ENCODE measurements around the gene THAP7.

THAP7 gene

GRCh38 chr22:20992056-20992442 is 9.9 kb downstream of the THAP7 start:
- no peak overlapping the region for H3K9ac ChIP-seq (ENCODE audit: low read depth in 1 of 2, low read length in 2 of 2)
- H3K36me3 ChIP-seq (ENCODE audit: control insufficient read depth in 1 of 2, insufficient read depth in 2 of 2, low read length in 2 of 2) = peaks cover 21 to 69% of the 10 kb centered on the region in 2 donors
- no peaks in the 10 kb centered on the region for H3K27me3 ChIP-seq (ENCODE audit: control insufficient read depth in 1 of 2, insufficient read depth in 2 of 2, low read length in 2 of 2)
- H3K27ac ChIP-seq (ENCODE audit: low read depth, low read length) = no peak overlapping the region
- no peaks in the 10 kb centered on the region for H3K4me1 ChIP-seq (ENCODE audit: control insufficient read depth in 1 of 2, insufficient read depth in 2 of 2, low read length in 2 of 2)
- no peak overlapping the region for H3K4me3 ChIP-seq (ENCODE audit: low read depth in 1 of 2, low read length in 2 of 2)
- no peaks in the 10 kb centered on the region for H3K9me3 ChIP-seq (ENCODE audit: control insufficient read depth in 1 of 2, low read length in 2 of 2)

GRCh38 chr22:20991252-20992055 is 10.5 kb downstream of the THAP7 start:
- peaks cover 21 to 67% of the 10 kb centered on the region in 2 donors for H3K36me3 ChIP-seq (ENCODE audit: control insufficient read depth in 1 of 2, insufficient read depth in 2 of 2, low read length in 2 of 2)
- H3K27ac ChIP-seq (ENCODE audit: low read depth, low read length) = no peak overlapping the region

GRCh38 chr22:20990184-20991180 is 11.4 kb downstream of the THAP7 start:
- Histone ChIP-seq H3K27me3 (ENCODE audit: control insufficient read depth in 1 of 2, insufficient read depth in 2 of 2, low read length in 2 of 2) (no peaks in the 10 kb centered on the region), H3K27ac (ENCODE audit: low read depth, low read length) (no peak overlapping the region), H3K9me3 (ENCODE audit: control insufficient read depth in 1 of 2, low read length in 2 of 2) (no peaks in the 10 kb centered on the region), H3K4me3 (ENCODE audit: low read depth in 1 of 2, low read length in 2 of 2) (no peak overlapping the region), H3K36me3 (ENCODE audit: control insufficient read depth in 1 of 2, insufficient read depth in 2 of 2, low read length in 2 of 2) (peaks cover 16 to 69% of the 10 kb centered on the region in 2 donors), H3K9ac (ENCODE audit: low read depth in 1 of 2, low read length in 2 of 2) (no peak overlapping the region), H3K4me1 (ENCODE audit: control insufficient read depth in 1 of 2, insufficient read depth in 2 of 2, low read length in 2 of 2) (no peaks in the 10 kb centered on the region)

More at GRCh38 chr22:20991252-20992055, 10.5 kb downstream of the THAP7 start:
- Histone ChIP-seq H3K27me3 (ENCODE audit: control insufficient read depth in 1 of 2, insufficient read depth in 2 of 2, low read length in 2 of 2) (no peaks in the 10 kb centered on the region), H3K4me3 (ENCODE audit: low read depth in 1 of 2, low read length in 2 of 2) (no peak overlapping the region), H3K4me1 (ENCODE audit: control insufficient read depth in 1 of 2, insufficient read depth in 2 of 2, low read length in 2 of 2) (no peaks in the 10 kb centered on the region), H3K9me3 (ENCODE audit: control insufficient read depth in 1 of 2, low read length in 2 of 2) (no peaks in the 10 kb centered on the region), H3K9ac (ENCODE audit: low read depth in 1 of 2, low read length in 2 of 2) (no peak overlapping the region)

- Histone ChIP-seq H3K9ac (ENCODE audit: low read depth in 1 of 2, low read length in 2 of 2) (no peak overlapping the region), H3K4me1 (ENCODE audit: control insufficient read depth in 1 of 2, insufficient read depth in 2 of 2, low read length in 2 of 2) (no peaks in the 10 kb centered on the region), H3K27me3 (ENCODE audit: control insufficient read depth in 1 of 2, insufficient read depth in 2 of 2, low read length in 2 of 2) (no peaks in the 10 kb centered on the region), H3K27ac (ENCODE audit: low read depth, low read length) (no peak overlapping the region), H3K9me3 (ENCODE audit: control insufficient read depth in 1 of 2, low read length in 2 of 2) (no peaks in the 10 kb centered on the region), H3K36me3 (ENCODE audit: control insufficient read depth in 1 of 2, insufficient read depth in 2 of 2, low read length in 2 of 2) (peaks cover 16 to 64% of the 10 kb centered on the region in 2 donors), H3K4me3 (ENCODE audit: low read depth in 1 of 2, low read length in 2 of 2) (no peak overlapping the region)
These were observed 12.4 kb downstream of the THAP7 start for GRCh38 chr22:20989323-20990138.

GRCh38 chr22:20988573-20989322 is 13.2 kb downstream of the THAP7 start:
- H3K27ac ChIP-seq (ENCODE audit: low read depth, low read length) = no peak overlapping the region
- no peak overlapping the region for H3K4me3 ChIP-seq (ENCODE audit: low read depth in 1 of 2, low read length in 2 of 2)
- no peaks in the 10 kb centered on the region for H3K4me1 ChIP-seq (ENCODE audit: control insufficient read depth in 1 of 2, insufficient read depth in 2 of 2, low read length in 2 of 2)
- H3K9me3 ChIP-seq (ENCODE audit: control insufficient read depth in 1 of 2, low read length in 2 of 2) = no peaks in the 10 kb centered on the region
- H3K27me3 ChIP-seq (ENCODE audit: control insufficient read depth in 1 of 2, insufficient read depth in 2 of 2, low read length in 2 of 2) = no peaks in the 10 kb centered on the region
- H3K9ac ChIP-seq (ENCODE audit: low read depth in 1 of 2, low read length in 2 of 2) = no peak overlapping the region
- peaks cover 16 to 59% of the 10 kb centered on the region in 2 donors for H3K36me3 ChIP-seq (ENCODE audit: control insufficient read depth in 1 of 2, insufficient read depth in 2 of 2, low read length in 2 of 2)

- Histone ChIP-seq H3K27ac (ENCODE audit: low read depth, low read length) (no peak overlapping the region), H3K36me3 (ENCODE audit: control insufficient read depth in 1 of 2, insufficient read depth in 2 of 2, low read length in 2 of 2) (peaks cover 11 to 45% of the 10 kb centered on the region in 2 donors), H3K9me3 (ENCODE audit: control insufficient read depth in 1 of 2, low read length in 2 of 2) (no peaks in the 10 kb centered on the region), H3K4me1 (ENCODE audit: control insufficient read depth in 1 of 2, insufficient read depth in 2 of 2, low read length in 2 of 2) (peaks cover 8 to 10% of the 10 kb centered on the region in 2 donors), H3K9ac (ENCODE audit: low read depth in 1 of 2, low read length in 2 of 2) (no peak overlapping the region), H3K4me3 (ENCODE audit: low read depth in 1 of 2, low read length in 2 of 2) (no peak overlapping the region), H3K27me3 (ENCODE audit: control insufficient read depth in 1 of 2, insufficient read depth in 2 of 2, low read length in 2 of 2) (no peaks in the 10 kb centered on the region)
These were observed 14.5 kb downstream of the THAP7 start for GRCh38 chr22:20987375-20987774.

- peaks cover 3 to 35% of the 10 kb centered on the region in 2 donors for H3K36me3 ChIP-seq (ENCODE audit: control insufficient read depth in 1 of 2, insufficient read depth in 2 of 2, low read length in 2 of 2)
- no peak overlapping the region for H3K9ac ChIP-seq (ENCODE audit: low read depth in 1 of 2, low read length in 2 of 2)
- H3K27me3 ChIP-seq (ENCODE audit: control insufficient read depth in 1 of 2, insufficient read depth in 2 of 2, low read length in 2 of 2) = no peaks in the 10 kb centered on the region
- no peak overlapping the region for H3K4me3 ChIP-seq (ENCODE audit: low read depth in 1 of 2, low read length in 2 of 2)
- peaks cover 11 to 13% of the 10 kb centered on the region in 2 donors for H3K4me1 ChIP-seq (ENCODE audit: control insufficient read depth in 1 of 2, insufficient read depth in 2 of 2, low read length in 2 of 2)
- no peak overlapping the region for H3K27ac ChIP-seq (ENCODE audit: low read depth, low read length)
- H3K9me3 ChIP-seq (ENCODE audit: control insufficient read depth in 1 of 2, low read length in 2 of 2) = no peaks in the 10 kb centered on the region
These were observed 15.6 kb downstream of the THAP7 start for GRCh38 chr22:20986365-20986764.

- Histone ChIP-seq H3K36me3 (ENCODE audit: control insufficient read depth in 1 of 2, insufficient read depth in 2 of 2, low read length in 2 of 2) (peaks cover 3 to 29% of the 10 kb centered on the region in 2 donors), H3K4me3 (ENCODE audit: low read depth in 1 of 2, low read length in 2 of 2) (no peak overlapping the region), H3K9ac (ENCODE audit: low read depth in 1 of 2, low read length in 2 of 2) (no peak overlapping the region)
These were observed 16.2 kb downstream of the THAP7 start for GRCh38 chr22:20985720-20986119.

GRCh38 chr22:20983081-20983771 is 18.7 kb downstream of the THAP7 start:
- Histone ChIP-seq H3K4me3 (ENCODE audit: low read depth in 1 of 2, low read length in 2 of 2) (peak overlapping the region; percentile 89), H3K9me3 (ENCODE audit: control insufficient read depth in 1 of 2, low read length in 2 of 2) (peaks cover 6 to 7% of the 10 kb centered on the region in 2 donors), H3K4me1 (ENCODE audit: control insufficient read depth in 1 of 2, insufficient read depth in 2 of 2, low read length in 2 of 2) (peaks cover 29 to 32% of the 10 kb centered on the region in 2 donors), H3K9ac (ENCODE audit: low read depth in 1 of 2, low read length in 2 of 2) (peak overlapping the region; percentile 82 to 89), H3K27me3 (ENCODE audit: control insufficient read depth in 1 of 2, insufficient read depth in 2 of 2, low read length in 2 of 2) (no peaks in the 10 kb centered on the region), H3K36me3 (ENCODE audit: control insufficient read depth in 1 of 2, insufficient read depth in 2 of 2, low read length in 2 of 2) (peaks cover 2 to 19% of the 10 kb centered on the region in 2 donors), H3K27ac (ENCODE audit: low read depth, low read length) (no peak overlapping the region)

More at GRCh38 chr22:20985720-20986119, 16.2 kb downstream of the THAP7 start:
- Histone ChIP-seq H3K9me3 (ENCODE audit: control insufficient read depth in 1 of 2, low read length in 2 of 2) (no peaks in the 10 kb centered on the region), H3K27me3 (ENCODE audit: control insufficient read depth in 1 of 2, insufficient read depth in 2 of 2, low read length in 2 of 2) (no peaks in the 10 kb centered on the region), H3K4me1 (ENCODE audit: control insufficient read depth in 1 of 2, insufficient read depth in 2 of 2, low read length in 2 of 2) (peaks cover 17 to 20% of the 10 kb centered on the region in 2 donors), H3K27ac (ENCODE audit: low read depth, low read length) (no peak overlapping the region)
